NCI-H69 (cell line): ENCODE results near the gene ROGDI.
A peak's percentile ranks its signal among the peaks of the same experiment; 100 is the strongest.
"Not testable (repeated sequence)": the region's sequence is repeated elsewhere in the genome, so short reads cannot be mapped to it uniquely, and the experiment has no call there.

Experiments used
- DNase-seq: peaks from one replicate; lab custom pipeline; 2025; lab: John Stamatoyannopoulos, UW

The ROGDI gene

DNA sequence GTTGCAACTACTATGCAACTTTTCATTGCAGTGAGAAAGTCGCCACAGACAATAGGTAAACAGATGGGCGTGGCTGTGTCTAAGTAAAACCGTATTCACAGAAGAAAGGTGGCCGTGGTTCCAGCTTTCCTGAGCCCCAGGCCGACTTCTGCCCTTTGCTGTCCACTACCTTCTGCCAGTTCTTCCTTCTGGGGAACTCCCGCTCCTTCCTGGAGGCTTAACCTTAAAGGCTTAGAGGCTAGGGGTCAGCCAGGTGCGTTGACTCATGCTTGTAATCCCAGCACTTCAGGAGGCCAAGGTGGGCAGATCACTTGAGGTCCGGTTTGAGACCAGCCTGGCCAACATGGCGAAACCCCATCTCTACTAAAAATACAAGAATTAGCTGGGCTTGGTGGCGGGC lies 12.2 kb downstream of the ROGDI start:
- no peak for DNase-seq

DNA sequence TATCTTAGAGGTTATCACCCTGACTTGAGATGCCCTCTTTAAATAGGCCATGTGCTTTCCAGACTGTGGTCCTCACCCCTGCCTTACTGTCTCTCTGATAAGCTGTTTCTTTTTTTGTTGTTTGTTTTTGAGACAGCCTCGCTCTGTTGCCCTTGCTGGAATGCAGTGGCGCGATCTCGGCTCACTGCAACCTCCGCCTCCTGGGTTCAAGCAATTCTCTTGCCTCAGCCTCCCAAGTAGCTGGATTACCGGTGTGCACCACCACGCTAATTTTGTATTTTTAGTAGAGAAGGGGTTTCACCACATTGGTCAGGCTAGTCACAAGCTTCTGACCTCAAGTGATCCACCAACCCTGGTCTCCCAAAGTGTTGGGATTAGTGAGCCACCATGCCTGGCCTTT lies 13.5 kb downstream of the ROGDI start:
- no peak for DNase-seq

GRCh38 chr16:4788489-4788889 lies 13.9 kb downstream of the ROGDI start:
- DNase-seq, result peak; percentile 40

- peak; percentile 40 for DNase-seq
Measured at GRCh38 chr16:4787627-4788482, 14.6 kb downstream of the ROGDI start, which contains the start of gene SEPTIN12. Gene SEPTIN12 (minus strand): TSS chr16:4788345. CDS start chr16:4787645, 700 bp downstream.

DNA sequence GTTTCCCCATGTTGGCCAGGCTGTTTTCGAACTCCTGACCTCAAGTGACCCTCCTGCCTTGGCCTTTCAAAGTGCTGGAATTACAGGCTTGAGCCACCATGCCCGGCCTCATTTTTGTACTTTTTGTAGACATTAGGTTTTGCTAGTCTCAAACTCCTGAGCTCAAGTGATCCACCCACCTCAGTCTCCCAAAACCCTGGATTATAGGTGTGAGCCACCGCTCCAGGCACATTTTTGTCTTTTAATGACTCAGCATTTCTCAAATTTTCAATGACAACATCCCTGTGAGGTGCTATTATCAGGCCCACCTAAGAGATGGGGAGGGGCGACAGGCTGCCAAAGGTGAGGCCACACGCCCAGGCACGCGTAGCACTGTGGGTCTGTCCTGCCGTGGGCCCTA lies 15.4 kb downstream of the ROGDI start:
- no peak for DNase-seq

GRCh38 chr16:4785758-4786433 lies 16.5 kb downstream of the ROGDI start:
- no peak for DNase-seq

DNA sequence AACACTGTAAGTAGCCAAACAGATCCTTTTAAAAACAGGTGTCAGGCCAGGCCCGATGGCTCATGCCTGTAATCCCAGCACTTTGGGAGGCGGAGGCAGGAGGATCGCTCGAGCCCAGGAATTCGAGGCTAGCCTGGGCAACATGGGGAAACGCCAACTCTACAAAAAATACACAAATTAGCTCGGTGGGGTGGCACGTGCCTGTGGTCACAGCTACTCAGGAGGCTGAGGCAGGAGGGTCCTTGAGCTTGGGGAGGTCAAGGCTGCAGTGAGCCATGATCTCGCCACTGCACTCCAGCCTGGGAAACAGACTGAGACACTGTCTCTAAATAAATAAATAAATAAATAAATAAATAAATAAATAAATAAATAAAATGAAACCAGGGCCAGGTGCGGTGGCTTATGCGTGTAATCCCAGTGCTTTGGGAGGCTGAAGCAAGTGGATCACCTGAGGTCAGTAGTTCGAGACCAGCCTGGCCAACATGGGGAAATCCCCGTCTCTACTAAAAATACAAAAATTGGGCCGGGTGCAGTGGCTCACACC lies 17.9 kb downstream of the ROGDI start:
- DNase-seq, result not testable (repeated sequence)

DNA sequence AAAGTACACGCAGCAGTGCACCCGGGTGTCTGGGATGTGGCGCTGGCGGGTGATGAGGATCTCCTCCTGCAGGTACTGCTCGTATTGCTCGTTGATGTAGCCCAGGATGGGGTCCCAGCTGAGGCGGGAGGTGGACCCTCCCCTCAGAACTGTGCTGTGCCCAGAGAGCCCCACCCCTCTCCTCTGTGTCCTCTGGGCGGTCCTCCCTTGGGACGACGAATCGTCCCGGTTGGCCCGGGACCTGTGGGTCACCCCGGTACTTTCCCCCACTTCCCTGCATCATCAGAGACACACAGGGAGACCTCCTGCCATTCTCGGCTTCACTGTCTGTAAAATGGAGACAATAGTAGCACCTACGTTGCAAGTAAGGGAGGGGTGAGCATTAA lies 18.5 kb downstream of the ROGDI start:
- DNase-seq, result no peak

GRCh38 chr16:4783251-4783950 lies 19.0 kb downstream of the ROGDI start:
- DNase-seq, result no peak

GRCh38 chr16:4780235-4780634 lies 22.2 kb downstream of the ROGDI start:
- no peak for DNase-seq

DNA sequence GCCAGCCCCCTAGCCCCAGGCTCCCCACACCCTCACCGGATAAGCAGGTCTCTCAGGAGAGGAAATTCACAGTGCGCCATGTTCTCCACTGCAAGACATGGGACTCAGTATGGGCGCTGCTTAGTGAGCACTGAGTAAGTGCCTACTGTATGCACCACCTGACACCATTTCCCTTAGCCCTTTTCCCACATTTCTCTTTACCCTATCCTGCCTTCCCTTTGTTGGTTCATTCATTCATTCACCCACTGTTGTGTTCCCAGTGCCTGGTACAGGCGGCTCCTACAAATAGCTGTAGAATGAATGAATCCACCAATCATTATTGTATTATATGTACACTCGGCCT lies 24.4 kb downstream of the ROGDI start:
- DNase-seq, result no peak

DNA sequence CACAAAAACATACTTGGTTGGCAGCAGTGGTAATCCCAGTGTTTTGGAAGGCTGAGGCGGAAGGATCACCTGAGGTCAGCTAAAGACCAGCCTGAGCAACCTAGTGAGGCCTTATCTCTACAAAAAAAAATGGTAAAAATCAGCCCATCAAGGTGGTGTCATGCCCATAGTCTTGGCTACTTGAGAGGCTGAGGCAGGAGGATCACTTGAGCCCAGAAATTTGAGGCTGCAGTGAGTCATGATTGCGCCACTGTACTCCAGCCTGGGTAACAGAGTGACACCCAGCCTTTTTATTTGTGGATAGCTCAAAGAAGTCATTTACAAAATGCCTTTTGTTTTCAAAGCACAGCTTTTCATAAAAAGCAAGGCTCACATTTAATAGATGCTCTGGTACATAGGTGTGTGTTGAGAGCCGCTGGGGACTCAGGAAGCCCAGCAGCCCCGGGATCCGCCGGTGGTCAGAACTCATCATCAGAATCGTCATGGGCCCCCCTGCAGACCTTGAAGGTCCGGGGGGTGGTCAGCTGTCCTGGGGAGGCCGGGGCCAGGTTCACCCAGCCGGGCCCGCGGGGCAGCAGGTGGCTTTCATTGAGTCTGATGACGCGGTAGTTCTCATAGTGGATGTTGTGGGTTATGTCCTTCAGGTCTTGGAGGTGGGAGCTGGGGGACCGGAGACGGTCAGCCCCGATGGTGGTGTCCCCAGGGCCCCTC lies 24.9 kb downstream of the ROGDI start:
- DNase-seq, result no peak

DNA sequence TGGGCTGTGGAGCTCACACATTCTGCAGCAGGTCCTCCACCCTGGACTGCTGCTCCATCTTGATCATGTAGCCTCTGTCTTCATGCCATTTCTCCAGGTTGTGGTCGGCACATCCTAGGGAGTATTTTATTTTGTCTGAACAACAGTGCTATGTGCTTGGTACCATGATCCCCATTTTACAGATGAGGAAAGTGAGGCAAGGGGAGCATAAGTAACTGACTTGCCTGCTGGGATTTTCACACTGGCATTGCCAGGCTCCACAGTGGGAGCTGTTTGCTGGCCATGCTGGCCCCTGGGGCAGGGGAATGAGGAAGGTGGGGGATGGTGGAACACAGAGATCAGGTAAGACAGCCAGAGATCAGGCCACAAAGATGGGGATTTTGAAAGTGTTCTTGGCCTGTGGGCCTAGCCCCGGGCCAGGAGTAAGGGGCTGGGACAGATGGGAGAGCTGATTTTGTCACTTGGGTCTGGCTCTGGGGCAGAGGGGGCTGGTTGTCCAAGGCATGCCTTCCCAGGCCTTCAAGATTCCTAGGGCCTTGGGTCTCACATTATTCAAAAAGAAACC lies 26.2 kb downstream of the ROGDI start:
- no peak for DNase-seq

- DNase-seq, result no peak
Measured at GRCh38 chr16:4775005-4775404, 27.4 kb downstream of the ROGDI start.

- no peak for DNase-seq
Measured at GRCh38 chr16:4772351-4772750, 30.1 kb downstream of the ROGDI start.

DNA sequence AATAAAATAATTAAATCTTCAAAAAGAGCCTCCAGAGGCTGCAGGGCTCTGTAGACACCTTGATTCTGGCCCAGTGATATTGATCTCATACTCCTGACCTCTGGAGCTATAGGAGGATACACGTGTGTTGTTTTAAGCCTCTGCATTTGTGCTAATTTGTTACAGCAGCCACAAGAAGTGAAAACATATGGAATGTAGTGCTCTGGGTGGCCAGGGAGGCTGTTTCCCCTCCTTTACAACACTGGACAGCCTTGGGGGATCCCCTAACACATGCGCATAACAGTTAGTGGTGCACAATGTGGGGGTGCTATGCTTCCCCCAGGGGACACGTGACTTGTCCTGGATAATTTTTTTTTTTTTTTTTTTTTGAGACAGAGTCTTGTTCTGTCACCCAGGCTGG lies 30.8 kb downstream of the ROGDI start:
- no peak for DNase-seq

- DNase-seq, result peak; percentile 44
Measured at GRCh38 chr16:4769306-4769638, 33.2 kb downstream of the ROGDI start.

- peak; percentile 99 for DNase-seq
Measured at GRCh38 chr16:4768549-4769305, 33.7 kb downstream of the ROGDI start.

- DNase-seq, result peak; percentile 51
Measured at GRCh38 chr16:4767872-4768548, 34.4 kb downstream of the ROGDI start.

DNA sequence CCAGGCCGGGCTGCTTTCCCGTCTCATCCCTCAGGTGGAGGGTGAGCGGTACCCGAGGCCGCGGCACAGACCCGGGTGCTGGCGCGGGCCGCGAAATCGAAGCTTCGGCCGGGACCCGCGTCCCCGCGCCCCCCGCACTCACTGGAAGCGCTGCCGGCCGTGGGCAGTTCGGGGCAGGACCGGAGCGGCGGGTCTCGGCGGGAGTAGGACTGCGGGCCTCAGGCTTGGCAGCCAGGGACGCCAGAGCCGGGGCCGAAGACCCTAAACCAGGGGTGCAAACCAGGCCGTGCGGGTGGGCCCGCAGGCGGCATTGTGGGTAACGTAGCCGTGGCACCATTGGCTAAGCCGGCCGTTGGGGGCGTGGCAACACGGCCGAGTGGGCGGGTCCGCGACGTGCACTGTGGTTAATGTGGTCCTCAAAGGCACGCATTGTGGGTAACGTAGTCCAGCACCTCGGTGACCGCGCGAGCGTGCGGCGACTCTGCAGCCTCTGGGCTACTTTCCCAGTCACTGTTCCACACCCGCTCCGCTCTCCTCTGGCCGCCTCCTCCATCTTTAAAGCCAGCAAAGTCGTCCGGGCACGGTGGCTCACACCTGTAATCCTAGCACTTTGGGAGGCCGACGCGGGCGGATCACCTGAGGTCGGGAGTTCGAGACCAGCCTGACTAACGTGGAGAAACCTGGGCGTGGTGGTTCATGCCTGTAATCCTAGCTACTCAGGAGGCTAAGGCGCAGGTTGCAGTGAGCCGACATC lies 35.4 kb downstream of the ROGDI start, which contains the start of gene ZNF500:
Gene ZNF500, minus strand, starts transcription at position 288 of the 754 bp plus-strand sequence. CDS start 1,184 bp downstream, outside the sequence.
- DNase-seq, result peak; percentile 98
